Stimulated activated CD4-positive, alpha-beta T cell treated with anti-CD3 and anti-CD28 coated beads, TNF-alpha, amount 100 ng/mL, for 24 hours (primary cell): ENCODE measurements around the gene SUSD5.

Experiments used
- DNase-seq, 3 experiments: peaks; one replicate each; pipeline ENCODE4 v3.0.0-alpha.2; 2020; ENCODE audit warnings: low read depth in 3 of 3

The SUSD5 gene

DNA sequence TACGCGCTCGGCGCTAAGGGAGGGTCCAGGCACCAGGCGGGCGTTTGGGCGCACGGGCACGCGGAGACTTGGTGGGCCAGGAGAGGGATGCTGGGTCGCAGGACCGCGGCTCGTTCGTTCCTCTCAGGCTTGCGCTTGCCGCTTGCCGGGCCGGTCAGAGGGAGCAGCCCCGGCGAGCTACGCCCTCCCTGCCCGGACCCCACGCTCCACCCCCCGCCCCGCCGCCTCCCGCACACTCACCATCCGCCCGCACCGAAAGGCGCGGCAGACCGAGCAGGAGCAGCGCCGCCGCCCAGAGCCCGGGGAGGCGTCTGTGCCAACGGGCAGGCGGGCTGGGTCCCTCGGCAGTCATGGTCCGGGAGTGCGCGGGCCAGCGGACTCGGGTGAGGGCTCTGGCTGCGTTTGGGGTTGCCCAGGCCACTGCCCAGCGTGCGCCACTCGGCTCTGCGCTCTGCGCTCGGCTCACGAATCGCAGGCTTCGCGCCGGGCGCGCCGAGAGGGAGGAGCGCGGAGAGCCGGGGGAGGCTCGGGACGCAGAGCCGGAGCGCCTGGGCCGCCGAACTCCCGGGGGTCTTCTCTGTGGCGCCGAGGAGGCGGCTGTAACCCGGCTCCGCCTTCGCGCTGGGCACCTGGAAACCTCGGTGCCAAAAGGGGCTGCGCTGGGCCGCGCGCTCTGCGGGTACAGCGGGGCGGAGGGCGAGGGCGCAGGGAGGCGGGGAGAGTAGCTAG is at the start of gene SUSD5:
Gene SUSD5 (minus strand): TSS at position 365 of the 729 bp plus-strand sequence. CDS start 13 bp downstream, at position 352.
- no peak for DNase-seq

DNA sequence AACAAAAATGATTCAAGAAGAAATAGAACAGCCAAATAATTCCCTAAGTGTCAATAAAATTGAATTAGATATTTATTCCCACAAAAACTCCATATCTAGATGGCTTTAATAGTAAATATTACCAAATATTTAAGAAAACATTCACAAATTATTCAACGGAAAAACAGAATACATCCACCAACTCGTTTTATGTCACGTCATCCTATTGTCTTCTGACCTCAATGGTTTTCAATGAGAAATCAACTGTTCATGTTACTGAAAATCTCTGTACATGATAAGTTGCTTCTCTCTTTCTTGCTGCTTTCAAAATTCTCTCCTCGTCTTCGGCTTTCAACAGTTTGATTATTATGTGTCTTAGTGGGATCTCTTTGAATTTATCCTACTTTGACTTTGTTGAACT is 41.5 kb upstream of the SUSD5 start:
- DNase-seq = no peak

DNA sequence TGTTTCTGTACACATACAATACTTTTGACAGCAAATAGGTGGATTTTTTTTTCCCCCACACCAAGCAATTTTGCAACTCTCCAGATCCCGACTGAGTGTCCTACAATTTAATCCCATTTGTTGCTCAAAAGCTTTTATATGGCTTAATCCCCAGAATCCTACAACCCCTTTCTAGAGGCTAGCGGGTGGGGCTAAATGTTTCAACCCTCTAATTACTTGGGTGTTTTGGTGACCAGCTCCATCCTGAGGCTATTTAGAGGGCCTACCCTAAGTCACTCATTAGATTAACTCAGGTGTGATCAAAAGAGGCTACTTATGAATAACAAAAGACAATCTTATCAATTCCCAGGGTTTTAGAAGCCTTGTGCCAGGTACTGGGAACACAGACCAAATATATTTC is 37.6 kb upstream of the SUSD5 start:
- DNase-seq = no peak

DNA sequence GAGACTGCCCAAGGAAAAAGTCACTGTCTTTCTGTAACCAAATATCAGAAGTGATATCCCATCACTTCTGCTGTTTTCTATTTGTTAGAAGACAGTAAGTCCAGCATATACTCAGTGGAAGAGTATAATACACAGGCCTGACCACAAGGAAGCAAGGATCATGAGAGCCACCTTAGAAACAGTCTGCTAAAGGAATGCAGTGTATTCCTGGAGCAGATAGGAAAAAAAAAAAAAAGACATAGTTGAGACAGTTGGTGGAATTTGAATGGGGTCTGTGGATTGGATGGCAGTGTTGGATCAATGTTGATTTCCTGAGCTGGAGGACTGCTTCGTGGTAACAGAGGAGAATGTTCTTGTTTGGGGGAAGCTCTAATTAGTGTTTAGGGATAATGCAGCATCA is 32.1 kb upstream of the SUSD5 start:
- no peak for DNase-seq

DNA sequence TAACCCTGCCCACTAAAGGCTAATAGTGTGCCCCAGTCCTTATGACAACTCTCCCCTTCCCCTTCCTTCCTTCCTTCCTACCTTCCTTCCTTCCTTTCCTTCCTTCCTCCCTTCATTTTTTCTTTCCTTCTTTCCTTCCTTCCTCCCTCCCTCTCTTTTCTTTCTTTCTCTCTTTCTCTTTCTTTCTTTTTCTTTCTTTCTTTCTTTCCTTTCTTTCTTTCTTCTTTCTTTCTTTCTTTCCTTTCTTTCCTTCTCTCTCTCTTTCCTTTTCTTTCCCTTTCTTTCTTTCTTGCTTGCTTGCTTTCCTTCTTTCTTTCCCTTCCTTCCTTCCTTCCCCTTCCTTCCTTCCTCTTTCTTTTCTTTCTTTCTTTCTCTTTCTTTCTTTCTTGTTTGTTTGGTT is 28.2 kb upstream of the SUSD5 start:
- DNase-seq = no peak

DNA sequence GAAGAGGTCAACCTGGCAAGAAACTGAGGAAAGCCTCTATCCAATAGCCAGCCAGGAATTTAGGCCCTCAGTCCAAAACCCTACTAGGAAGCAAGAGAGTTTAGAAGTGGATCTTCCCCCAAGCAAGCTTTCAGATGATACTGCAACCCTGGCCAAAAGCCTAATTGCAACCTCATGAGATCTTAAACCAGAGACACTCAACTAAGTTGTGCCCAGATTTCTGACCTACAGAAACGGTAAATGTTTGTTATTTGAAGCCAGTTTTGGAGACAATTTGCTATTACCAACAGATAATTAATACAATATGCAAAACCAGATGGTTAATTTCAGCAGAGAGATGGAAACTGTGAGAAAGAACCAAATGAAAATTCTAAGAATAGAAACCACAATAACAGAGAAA is 21.7 kb upstream of the SUSD5 start:
- no peak for DNase-seq

DNA sequence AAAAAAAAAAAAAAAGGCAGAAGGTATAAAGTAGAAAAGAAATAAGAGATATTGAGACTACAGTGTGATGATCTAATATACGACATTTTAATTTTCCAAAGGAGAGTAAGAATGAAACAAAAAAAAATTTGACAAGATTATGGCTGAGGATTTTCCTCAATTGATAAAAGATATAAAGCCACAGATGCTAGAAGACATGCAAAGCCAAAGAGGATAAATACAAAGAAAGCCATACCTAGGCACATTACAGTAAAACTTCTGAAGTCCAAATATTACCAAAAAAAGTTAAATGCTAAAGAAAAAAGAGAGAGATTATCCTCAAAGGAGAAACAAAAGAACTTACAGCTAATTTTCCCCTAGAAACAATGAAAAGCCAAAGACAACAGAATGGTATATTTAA is 20.3 kb upstream of the SUSD5 start:
- no peak for DNase-seq

DNA sequence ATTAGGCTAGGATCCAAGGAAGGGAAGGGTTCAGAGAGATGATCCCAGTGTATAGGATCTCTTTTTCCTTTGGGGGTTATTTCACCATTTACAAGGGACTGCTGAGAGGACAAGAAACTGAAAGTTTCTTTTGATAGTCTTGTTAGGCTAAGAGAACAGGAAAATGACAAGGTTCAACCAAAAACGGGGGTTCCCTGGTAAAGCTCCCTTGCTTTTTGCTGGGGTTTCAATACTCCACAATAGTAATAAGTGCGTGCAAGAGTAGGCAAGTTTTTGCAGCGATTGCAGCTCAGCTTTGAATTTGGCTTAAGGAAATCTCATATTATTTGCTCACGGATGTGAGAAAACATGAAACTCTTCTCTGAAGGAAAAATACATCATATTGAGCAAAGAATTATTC is 18.8 kb upstream of the SUSD5 start:
- no peak for DNase-seq

DNA sequence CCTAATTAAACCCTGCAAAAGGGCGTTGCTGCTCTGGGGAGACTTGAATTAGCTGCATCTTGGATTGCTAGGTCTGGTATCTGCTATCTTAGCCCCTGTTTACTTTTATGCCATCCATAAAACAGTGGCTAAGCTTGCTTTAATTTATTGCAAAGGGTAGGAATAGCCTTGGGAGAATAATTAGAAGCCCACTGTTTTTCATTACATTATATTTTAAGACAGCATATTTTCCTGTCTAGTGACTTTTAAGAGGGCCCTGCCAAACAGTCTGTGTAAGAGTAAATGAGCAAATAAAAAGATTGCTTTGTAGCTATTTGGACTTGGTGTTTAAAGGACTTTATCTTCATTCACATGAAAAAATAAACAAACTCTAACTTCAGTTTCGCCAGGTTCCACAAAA is 17.4 kb upstream of the SUSD5 start:
- DNase-seq = no peak

DNA sequence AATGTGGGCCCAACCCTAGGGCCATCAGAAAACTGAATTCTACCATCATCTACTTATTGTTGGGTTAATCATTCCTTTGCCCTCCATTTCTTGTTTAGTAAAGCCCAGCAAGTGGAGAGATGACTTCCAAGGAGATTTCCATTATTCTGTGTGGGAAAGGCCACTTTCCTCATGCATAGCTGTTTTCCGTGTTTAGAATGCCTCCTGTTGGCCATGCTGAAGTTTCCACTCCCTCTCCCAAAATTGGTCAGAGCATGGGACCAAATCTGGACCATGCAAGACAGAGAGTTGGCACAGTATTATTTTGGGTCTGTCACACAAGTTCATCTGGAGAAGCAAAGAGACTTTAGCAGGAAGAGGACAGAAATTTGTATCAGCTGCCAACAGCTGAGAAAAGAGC is 15.3 kb upstream of the SUSD5 start:
- DNase-seq = no peak

DNA sequence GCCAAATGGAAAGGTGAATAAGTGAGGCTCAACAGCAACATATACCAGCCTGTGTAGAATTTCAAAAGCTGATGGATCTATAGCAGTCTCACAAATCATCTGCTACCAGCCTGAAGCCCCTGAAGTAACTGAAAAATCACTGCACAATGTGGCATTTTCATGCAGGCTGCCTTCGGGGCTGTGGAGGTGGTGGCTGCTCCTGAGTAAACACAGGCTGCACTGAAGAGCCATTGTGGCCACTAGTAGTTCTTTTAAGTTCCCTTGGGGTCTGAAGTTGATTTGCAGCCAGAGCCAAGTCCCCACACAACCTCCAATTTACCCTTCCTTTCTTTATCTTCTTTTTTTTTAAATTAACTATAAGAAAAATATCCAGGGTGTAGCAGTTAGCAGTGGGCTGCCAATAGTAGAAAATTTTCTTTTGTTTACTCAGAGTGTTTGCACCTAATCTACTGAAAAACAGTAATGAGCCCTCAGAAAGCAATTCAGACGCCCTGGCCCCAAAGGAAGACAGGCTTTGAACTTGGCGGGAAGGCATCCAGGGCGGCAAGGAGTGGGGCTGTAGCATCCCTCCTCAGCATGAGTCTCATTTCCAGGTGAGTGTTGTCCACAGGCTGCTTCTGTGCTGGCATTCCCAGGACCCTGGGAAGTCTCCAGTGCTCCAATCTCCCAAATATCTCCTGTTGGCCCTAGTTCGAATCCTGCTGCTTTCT is 13.3 kb upstream of the SUSD5 start:
- no peak for DNase-seq

DNA sequence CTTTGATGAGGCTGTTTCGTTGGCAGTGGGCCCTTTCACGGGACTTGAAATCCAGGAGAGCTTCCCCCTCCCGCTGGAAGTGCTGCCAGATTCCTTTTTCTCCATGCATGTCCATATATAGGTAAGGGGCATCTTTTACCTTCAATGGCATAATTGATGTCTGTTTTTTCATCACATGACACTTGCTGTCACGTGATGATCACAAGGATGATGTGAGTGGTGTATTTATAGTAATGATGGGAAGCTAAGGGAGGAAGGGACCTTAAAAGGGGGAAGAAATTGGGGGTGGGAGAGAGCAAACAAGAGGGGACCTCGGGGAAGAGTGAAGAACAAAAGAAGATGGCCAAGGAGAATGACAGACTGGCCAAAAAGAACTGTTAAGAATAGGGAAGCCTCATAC is 11.3 kb upstream of the SUSD5 start:
- DNase-seq = no peak

DNA sequence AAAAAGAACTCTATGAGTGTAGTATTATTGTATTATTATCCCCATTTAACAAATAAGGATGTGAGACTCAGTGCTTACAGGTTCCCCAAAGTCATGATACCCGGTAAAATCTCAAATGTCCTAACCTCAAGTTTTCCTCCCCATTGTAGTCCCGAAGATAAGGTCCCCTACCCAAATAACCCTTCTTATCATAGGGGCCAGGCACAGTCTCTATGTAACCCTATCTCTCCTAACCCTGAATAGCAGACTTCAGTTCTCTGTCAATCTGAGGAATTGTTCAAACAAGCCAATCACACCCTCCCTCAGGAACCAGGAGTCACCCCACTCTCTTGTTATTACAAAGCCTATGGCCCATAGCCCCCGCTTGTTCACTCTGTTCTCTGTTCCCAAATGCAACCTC is 10.5 kb upstream of the SUSD5 start:
- DNase-seq = no peak

DNA sequence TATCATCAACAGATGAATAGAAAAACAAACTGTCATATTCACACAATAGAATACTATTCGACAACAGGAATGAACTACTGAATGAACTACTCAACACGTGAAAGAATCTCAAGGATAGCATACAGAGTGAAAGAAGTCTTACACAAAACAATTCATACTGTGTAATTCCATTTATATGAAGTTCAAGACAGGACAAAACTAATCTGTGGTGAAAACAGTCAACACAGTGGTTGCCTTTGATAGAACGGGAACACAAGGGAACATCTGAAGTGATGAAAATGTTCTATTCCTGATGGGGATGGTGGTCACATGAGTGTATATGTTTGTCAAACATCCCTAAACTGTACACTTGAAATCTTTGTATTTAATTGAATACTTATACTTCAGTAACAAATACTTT is 2.6 kb upstream of the SUSD5 start:
- DNase-seq = no peak

DNA sequence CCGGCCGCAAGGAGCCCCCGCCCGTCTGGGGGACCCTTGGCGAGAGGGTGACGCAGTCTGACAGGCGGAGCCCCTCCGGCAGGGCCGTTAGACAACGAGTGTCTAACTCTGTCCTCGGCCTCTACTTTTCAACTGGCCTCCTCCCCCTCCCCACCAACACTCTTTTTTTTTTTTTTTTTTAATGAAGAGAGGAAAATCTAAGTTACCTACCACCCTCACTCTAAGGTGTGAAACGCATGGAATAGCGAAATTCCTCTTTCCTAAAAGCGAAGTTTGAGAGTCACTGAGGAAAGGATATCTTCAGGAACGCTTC is 521 bp upstream of the SUSD5 start:
- no peak for DNase-seq

DNA sequence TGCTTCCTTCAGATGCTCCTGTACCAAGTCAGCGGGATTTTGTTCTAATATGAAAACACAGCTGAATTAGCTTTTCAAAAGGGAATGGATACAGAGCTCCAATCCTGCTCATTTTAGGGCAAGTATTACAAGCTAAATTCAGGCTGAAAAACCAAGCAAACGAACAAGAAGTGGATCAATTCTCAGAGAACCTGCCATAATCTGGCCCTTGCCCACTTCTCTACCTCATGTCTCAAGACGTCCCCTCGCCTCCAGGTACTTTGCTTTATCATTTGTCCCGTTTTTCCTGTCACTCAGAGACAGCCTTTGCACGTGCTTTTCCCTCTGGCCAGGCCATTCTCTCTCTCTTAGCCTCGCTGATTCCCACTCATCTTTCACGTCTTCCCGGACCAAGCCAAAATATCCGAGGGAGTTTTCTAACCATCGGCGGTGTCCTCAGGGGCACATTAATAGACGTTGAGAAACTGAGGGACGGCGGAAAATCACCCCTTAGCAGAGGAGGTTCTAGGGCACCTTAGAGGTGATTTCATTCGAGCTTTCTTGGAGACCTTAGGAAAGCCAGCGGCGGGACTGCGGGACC is 654 bp downstream of the SUSD5 start:
- no peak for DNase-seq

DNA sequence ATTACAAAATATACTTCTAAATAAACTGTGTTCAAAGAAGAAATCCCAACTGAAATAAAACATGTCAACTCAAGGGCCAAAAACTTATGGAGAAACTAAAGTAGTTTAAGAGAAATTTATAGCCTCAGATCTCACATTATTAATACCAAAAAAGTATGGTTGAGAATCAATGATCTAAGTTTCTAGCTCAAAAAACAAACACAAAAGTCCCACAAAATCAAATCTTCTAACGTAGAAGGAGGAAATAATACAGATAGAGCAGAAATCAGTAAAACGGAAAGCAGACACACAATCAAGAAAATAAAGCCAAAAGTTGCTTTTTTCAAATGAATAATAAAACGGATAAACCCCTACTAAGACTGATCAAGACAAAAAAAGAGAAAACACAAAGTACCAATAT is 2.9 kb downstream of the SUSD5 start:
- DNase-seq = no peak

DNA sequence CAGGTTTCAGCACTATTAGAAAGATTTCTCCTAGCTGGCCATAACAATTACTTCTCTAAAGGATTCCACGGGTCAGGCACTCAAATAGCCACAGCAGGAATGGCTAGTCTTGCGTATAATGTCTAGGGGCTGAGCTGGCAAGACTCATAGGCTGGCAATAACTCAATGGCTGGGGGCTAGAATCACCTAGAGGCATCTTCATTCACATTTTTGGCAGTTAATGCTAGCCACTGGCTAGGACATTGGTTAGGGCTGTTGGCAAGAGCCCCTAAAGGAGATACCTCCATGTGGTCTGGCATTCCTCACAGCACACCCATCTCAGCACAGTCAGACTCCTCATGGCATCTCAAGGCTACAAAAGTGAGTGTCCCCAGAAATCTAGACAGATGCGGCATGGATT is 6.2 kb downstream of the SUSD5 start:
- DNase-seq = no peak

DNA sequence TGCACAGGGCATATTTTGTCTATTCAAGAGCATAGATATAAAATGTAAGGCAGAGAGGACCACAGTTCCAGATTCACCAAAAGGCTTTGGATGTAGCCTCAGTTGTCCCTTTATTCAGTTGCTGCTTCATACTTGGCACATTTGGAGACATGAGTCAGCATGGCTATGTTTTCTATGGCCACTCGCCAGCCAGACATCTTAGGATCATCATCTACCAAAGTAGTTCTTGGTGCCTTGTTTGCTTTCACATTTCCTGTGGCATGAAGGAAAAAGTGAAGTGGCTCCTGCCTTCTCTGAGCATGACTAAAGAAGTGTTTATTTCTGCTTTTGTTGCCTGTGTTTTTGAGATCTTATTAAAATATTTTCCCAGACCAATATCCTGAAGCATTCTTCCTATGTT is 7.2 kb downstream of the SUSD5 start:
- DNase-seq = no peak

DNA sequence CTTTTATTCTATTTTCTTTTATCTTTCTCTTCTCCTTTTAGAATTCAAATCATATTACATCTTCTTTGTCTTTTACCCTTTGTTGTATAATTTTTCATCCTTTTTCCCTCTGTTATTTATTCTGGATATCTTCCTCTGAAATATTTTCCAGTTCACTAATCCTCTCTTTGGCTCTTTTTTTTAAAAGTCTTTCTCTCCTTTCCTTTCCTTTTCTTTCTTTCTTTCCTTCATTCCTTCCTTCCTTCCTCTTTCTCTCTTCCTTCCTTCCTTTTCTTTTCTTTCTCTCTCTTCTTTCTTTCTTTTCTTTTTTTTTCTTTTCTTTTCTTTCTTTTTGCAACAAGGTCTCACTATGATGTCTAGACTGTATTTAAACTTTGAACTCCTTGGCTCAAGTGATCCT is 9.3 kb downstream of the SUSD5 start:
- DNase-seq = no peak

DNA sequence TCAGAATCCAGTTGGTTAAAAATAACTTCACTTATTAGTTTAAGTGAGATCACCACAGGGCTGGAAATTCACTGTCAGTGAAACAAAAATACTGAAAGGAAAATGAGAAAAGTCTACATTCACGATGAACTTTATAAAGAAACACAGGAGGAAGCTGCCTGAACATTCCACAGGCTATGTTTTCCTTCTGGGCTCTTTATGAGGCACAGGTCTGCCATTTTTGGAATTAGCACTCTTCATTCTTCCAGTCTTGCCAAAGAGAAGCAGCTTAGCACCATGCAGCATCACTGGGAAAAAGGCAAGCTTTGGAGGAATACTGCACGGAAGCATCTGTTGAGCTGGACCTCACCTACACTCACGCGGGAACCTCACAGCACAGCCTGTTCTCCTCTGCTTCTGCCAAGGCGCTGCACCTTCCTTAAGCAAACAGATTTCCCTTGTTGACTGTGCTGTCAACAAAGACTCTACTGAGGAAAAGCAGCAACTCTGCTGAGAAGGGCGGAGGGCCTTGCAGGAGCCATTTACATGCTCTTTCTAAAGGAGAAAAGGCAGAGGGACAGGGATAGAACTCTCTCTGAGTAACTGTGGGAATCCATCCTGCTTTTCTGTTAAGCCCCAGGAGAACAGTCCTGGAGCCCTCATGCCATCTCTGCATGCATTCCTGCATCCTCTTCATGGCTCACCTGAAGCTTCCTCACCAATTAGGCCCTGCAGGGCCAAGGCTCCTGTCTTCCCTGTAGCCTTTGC is 15.7 kb downstream of the SUSD5 start:
- DNase-seq = no peak

DNA sequence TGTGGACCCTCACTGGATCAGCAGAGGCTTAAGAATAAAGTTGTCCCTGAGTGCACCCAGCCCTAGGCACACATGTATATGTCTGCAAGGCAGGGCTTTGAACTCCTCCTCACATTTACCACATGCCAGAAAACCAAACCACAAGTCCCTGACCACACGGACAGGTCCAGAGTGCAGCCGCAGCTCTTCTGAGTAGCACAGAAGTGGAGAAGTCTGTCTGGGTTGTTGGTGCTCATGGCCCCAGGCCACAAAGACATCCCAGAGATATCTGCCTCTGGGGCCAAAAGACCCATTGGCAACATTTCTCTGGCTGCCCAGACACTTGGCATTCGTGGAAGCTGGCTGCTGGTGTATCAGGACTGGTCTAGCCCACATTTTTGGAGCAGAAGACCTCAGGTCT is 17.4 kb downstream of the SUSD5 start:
- no peak for DNase-seq

DNA sequence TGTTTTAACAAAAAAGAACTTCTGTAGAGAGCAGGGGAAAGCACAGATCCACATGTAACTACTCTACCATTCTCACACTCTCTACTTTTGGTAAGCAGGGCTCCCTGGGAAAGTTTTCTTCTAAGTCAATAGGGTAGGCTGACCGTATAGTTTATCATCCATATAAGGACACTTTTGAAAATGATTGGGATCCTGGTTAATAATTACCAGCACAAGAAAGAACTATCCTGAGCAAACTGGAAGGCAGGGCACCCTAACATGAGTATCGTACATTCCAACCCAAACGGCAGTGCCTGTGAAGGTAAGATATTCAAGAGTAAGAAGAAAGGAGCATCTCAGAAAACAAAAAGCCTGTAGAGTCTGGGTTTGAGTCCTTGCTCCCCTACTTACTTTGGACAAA is 22.1 kb downstream of the SUSD5 start:
- no peak for DNase-seq
